GM11168 (cell line): ENCODE measurements around the gene ITPRID1.

Source experiments
- in situ Hi-C: fragments of 300-500 bp; cut with MboI; formaldehyde crosslinking; loops from one replicate; pipeline ENCODE4 v1.12.0; 2022; ENCODE audit warnings: low sequenced_read_pairs; ENCODE audit not compliant: unreplicated experiment

ITPRID1 gene

GRCh38 chr7:31603046-31603445 lies 89.2 kb downstream of the ITPRID1 start:
- in situ Hi-C loops: no loop called here

GRCh38 chr7:31613604-31614003 lies 99.7 kb downstream of the ITPRID1 start:
- in situ Hi-C loops: no loop called here

GRCh38 chr7:31633467-31633866 lies 119.6 kb downstream of the ITPRID1 start:
- in situ Hi-C loops: no loop called here

GRCh38 chr7:31633894-31634494 lies 120.1 kb downstream of the ITPRID1 start:
- in situ Hi-C loops: no loop called here

- in situ Hi-C loops: no loop called here
Observed at GRCh38 chr7:31640381-31640780, 126.5 kb downstream of the ITPRID1 start.

- in situ Hi-C loops: no loop called here
Observed at GRCh38 chr7:31642681-31643115, 128.8 kb downstream of the ITPRID1 start.

- in situ Hi-C loops: no loop called here
Observed at GRCh38 chr7:31646942-31647341, 133.1 kb downstream of the ITPRID1 start.

GRCh38 chr7:31647511-31647910 lies 133.6 kb downstream of the ITPRID1 start:
- in situ Hi-C loops: no loop called here

GRCh38 chr7:31648288-31648687 lies 134.4 kb downstream of the ITPRID1 start:
- in situ Hi-C loops: no loop called here

- in situ Hi-C loops: no loop called here
Observed at GRCh38 chr7:31648880-31649279, 135.0 kb downstream of the ITPRID1 start.

GRCh38 chr7:31651234-31652062 lies 137.6 kb downstream of the ITPRID1 start:
- in situ Hi-C loops: no loop called here

GRCh38 chr7:31652063-31652326 lies 138.1 kb downstream of the ITPRID1 start:
- in situ Hi-C loops: no loop called here

- in situ Hi-C loops: no loop called here
Observed at GRCh38 chr7:31663072-31663471, 149.2 kb downstream of the ITPRID1 start.

- in situ Hi-C loops: no loop called here
Observed at GRCh38 chr7:31664890-31665289, 151.0 kb downstream of the ITPRID1 start.

GRCh38 chr7:31665546-31665945 lies 151.7 kb downstream of the ITPRID1 start:
- in situ Hi-C loops: no loop called here

GRCh38 chr7:31669461-31669860 lies 155.6 kb downstream of the ITPRID1 start:
- in situ Hi-C loops: no loop called here

GRCh38 chr7:31679574-31680305 lies 165.8 kb downstream of the ITPRID1 start:
- in situ Hi-C loops: no loop called here

GRCh38 chr7:31683445-31684225 lies 169.7 kb downstream of the ITPRID1 start:
- in situ Hi-C loops: no loop called here

GRCh38 chr7:31687024-31687748 lies 173.3 kb downstream of the ITPRID1 start, which contains the start of gene PPP1R17:
TSS of gene PPP1R17 (plus strand) at chr7:31687215. CDS start at chr7:31692442, 5,227 bp downstream.
- in situ Hi-C loops: no loop called here

- in situ Hi-C loops: no loop called here
Observed at GRCh38 chr7:31688372-31688771, 174.5 kb downstream of the ITPRID1 start.
